ENCODE measurements around the gene CST1.
"Not testable (repeated sequence)": the region's sequence is repeated elsewhere in the genome, so short reads cannot be mapped to it uniquely, and the experiment has no call there.

GRCh38 chr20:23750786-23751185 is at the start of gene CST1:
- not testable (repeated sequence) for TF ChIP-seq CTCF (IDR thresholded peaks at IDR 0.05; ENCODE audit: borderline replicate concordance, extremely low read depth, low read length, poor library complexity, severe bottlenecking); EZH2 (IDR thresholded peaks at IDR 0.05; ENCODE audit: borderline replicate concordance, low read depth, low read length, severe bottlenecking)
